NB4 (cell line): ENCODE measurements around the gene RBM6.
A peak's percentile ranks its signal among the peaks of the same experiment; 100 is the strongest.
"Not testable (repeated sequence)": the region's sequence is repeated elsewhere in the genome, so short reads cannot be mapped to it uniquely, and the experiment has no call there.

Experiments used
- DNase-seq: peaks from one replicate; pipeline ENCODE4 v3.0.0; 2010; ENCODE audit warnings: low read depth
- H3K4me3 ChIP-seq: one replicate; pipeline ENCODE4 v1.5.1; 2011; ENCODE audit warnings: mild to moderate bottlenecking, low read depth, low read length, moderate library complexity
- MYC ChIP-seq: IDR thresholded peaks from 2 replicates; pipeline ENCODE4 v1.6.1; 2011; ENCODE audit warnings: low read depth, low read length
- POLR2A ChIP-seq: IDR thresholded peaks from 2 replicates; pipeline ENCODE4 v1.6.1; 2011; ENCODE audit warnings: mild to moderate bottlenecking; ENCODE audit not compliant: insufficient read length; ENCODE audit errors: extremely low read depth
- TF ChIP-seq, protein P1 (sequence below): IDR thresholded peaks from one replicate; pipeline ENCODE4 v1.5.1; 2012; ENCODE audit warnings: low read depth, low read length
- TF ChIP-seq, protein P2 (sequence below): IDR thresholded peaks from 2 replicates; pipeline ENCODE4 v1.6.1; 2011; ENCODE audit warnings: low read depth, low read length

Gene RBM6

DNA sequence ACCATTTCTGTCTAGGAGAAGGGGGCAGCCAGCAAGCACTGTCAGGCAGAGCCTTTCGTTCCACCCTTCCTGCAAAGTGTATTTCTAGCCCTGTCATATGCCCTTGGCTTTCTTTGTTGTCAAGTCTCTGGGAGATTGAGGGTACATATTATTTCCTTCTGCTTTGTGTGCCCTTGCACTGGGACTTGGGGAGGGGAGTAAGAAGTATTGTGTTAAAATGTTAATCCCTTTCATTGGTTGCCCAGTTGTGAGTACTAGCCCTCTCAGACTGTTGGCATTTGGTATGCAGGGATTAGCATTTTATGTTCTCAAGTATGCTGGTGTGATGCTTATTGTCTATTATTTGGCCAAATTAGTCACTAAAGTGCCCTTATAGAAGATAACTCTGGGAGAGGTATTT lies 63.9 kb downstream of the RBM6 start:
- no peak overlapping the region for H3K4me3 ChIP-seq
- TF ChIP-seq POLR2A: no peak
- TF ChIP-seq, protein P1, sequence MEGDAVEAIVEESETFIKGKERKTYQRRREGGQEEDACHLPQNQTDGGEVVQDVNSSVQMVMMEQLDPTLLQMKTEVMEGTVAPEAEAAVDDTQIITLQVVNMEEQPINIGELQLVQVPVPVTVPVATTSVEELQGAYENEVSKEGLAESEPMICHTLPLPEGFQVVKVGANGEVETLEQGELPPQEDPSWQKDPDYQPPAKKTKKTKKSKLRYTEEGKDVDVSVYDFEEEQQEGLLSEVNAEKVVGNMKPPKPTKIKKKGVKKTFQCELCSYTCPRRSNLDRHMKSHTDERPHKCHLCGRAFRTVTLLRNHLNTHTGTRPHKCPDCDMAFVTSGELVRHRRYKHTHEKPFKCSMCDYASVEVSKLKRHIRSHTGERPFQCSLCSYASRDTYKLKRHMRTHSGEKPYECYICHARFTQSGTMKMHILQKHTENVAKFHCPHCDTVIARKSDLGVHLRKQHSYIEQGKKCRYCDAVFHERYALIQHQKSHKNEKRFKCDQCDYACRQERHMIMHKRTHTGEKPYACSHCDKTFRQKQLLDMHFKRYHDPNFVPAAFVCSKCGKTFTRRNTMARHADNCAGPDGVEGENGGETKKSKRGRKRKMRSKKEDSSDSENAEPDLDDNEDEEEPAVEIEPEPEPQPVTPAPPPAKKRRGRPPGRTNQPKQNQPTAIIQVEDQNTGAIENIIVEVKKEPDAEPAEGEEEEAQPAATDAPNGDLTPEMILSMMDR: no peak
- TF ChIP-seq MYC: no peak
- TF ChIP-seq, protein P2, sequence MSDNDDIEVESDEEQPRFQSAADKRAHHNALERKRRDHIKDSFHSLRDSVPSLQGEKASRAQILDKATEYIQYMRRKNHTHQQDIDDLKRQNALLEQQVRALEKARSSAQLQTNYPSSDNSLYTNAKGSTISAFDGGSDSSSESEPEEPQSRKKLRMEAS: no peak
- DNase-seq: no peak

DNA sequence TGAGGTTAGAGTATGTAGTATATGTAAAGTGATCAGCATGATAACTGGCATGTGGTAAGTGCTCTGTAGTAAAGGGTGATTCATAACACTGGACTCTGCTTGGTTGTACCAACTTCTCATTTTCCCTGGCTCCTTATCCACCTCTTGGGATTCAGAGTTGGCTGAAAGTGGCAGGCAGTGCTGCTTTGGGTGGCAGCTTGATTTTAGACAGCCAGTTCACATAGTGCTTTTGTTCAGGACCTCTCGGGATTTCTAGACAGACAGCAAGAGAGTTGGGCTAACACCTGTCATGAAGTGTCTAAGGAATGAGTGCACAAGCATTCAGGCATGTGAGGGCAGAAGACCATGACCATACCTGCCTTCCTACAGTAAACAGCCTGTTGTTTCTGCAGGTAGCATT lies 69.0 kb downstream of the RBM6 start:
- TF ChIP-seq, protein P1: no peak
- no peak for TF ChIP-seq POLR2A
- TF ChIP-seq, protein P2: no peak
- TF ChIP-seq MYC: no peak
- H3K4me3 ChIP-seq: no peak overlapping the region
- DNase-seq: peak; percentile 5

DNA sequence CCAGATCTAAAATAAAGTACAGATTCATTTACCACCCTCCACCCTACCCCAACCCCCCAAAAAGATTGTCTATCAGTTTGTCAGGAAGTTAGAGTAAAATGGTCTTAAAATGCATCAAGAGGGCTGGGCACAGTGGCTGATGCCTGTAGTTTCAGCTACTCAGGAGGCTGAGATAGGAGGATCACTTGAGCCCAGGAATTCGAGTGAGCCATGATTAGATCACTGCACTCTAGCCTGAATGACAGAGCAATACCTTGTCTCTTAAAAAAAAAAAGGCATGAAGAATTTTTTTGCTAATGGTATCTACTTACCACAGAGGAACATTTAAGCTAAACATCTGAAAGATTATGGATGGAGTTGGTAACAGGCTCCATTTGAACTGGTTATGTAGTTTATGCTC lies 71.0 kb downstream of the RBM6 start:
- no peak for DNase-seq
- no peak overlapping the region for H3K4me3 ChIP-seq
- TF ChIP-seq, protein P2: no peak
- TF ChIP-seq, protein P1: no peak
- TF ChIP-seq MYC (no peak), POLR2A (no peak)

DNA sequence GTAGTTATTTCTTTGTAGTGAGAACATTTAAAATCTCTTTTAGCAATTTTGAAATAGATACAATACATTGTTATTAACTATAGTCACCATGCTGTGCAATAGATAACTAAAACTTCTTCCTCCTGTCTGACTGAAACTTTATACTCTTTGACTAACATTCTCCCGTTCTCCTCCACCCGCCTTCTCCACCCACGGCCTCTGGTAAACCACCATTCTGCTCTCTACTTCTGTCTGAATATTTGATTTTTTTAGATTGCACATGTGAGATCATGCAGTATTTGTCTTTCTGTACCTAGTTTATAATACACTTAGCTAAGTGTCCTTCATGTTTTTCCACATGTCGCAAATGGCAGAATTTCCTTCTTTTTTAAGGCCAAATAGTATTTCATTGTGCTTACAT lies 76.0 kb downstream of the RBM6 start:
- no peak for DNase-seq
- H3K4me3 ChIP-seq: no peak overlapping the region
- no peak for TF ChIP-seq MYC

DNA sequence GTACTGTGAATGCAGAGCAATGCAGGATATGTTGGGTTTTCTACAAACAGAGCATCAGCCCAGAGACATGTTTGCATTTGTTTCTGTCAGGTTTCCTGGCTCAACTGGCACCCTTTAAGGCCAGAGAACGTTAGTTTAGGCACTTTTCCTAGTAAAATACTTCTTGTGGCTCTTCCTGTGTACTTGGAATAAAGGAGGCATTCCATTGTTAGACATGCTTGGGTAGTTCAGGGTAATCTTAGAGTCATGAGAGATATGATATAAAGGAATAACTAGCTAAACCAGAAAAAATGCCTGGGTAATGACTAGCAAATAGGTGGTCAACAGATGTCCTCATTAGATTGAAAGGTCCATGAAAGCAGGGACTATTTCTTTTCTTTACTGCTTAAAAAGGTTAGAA lies 88.4 kb downstream of the RBM6 start:
- H3K4me3 ChIP-seq: no peak overlapping the region
- TF ChIP-seq MYC (no peak), POLR2A (no peak)
- TF ChIP-seq, protein P2: no peak
- TF ChIP-seq, protein P1: no peak
- DNase-seq: no peak

DNA sequence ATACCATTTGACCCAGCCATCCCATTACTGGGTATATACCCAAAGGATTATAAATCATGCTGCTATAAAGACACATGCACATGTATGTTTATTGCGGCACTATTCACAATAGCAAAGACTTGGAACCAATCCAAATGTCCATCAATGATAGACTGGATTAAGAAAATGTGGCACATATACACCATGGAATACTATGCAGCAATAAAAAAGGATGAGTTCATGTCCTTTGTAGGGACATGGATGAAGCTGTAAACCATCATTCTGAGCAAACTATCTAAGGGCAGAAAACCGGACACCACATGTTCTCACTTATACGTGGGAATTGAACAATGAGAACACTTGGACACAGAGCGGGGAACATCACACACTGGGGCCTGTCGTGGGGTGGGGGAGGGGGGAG lies 91.3 kb downstream of the RBM6 start:
- not testable (repeated sequence) for H3K4me3 ChIP-seq, DNase-seq

DNA sequence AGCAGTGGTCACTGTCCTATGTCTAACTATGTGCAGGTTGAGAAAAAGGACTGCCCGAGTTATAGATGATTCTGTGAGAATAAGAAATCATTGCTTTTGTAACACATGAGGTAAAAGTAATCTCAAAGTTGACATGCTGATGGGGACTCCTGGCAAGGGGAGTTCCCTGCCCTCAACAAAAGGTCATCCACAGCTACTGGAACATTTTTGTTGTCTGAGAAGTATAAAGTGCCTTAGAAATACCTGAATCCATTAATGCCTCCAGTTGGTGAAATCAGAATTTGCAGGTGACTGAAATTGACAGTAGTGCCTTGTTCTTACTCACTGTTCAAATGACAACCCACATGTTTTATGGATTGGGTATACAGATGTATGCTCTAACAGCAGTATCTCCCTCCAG lies 105.0 kb downstream of the RBM6 start:
- no peak for DNase-seq
- TF ChIP-seq, protein P1: no peak
- no peak for TF ChIP-seq MYC
- no peak for TF ChIP-seq POLR2A
- TF ChIP-seq, protein P2: no peak
- no peak overlapping the region for H3K4me3 ChIP-seq
